ENCODE results near the gene ZSCAN5C.
"Not testable (repeated sequence)": the region's sequence is repeated elsewhere in the genome, so short reads cannot be mapped to it uniquely, and the experiment has no call there.

Gene ZSCAN5C

DNA sequence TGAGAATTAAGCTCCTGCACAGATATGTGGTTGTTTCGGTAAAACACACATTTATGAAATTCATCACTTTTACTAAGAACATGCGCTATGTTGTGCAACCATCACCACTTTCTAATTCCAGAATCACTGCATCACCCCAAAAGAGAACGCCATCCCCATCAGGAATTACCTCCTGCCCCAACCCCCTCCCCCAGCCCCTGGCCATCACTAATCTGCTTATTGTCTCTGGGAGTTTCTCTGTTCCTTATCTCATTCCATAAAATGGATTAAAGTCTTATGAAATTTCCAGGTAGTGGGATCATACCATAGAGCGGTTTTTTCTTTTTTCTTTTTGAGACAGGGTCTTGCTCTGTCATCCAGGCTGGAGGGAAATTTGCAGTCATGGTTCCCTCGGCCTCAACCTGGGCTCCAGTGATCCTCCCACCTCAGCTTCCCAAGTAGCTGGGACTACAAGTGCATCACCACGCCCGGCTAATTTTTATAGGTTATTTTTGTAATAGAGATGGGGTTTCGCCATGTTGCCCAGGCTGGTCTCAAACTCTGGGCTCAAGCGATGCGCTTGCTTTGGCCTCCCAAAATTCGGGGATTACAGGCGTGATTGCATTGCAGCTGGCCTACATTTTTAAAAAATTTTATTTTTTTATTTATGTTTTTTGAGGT, 8.0 kb upstream of the ZSCAN5C start:
- DNase-seq: no peak

- DNase-seq: not testable (repeated sequence)
Observed at GRCh38 chr19:56197646-56198045, 4.4 kb upstream of the ZSCAN5C start, which contains the start of gene ZSCAN5B. TSS of gene ZSCAN5B (minus strand) at chr19:56197783. CDS start at chr19:56193052, 4,731 bp downstream.

DNA sequence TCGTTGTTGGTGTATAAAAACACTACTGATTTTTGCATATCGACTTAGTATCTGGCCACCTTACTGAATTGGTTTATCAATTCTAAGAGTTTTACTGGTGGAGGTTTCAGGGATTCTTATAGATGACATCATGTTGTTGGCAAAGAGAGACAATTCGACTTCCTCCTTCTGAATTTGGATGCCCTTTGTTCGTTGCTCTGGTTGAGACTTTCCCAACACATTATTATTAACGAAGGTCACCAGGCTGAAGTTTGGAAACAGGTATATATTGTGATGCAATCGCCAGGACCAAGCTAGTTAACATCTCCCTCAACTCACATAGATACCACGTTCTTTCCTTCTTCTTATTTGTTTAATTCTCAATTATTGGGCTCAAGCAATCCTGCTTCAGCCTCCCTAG, 2.4 kb upstream of the ZSCAN5C start:
- no peak for DNase-seq

DNA sequence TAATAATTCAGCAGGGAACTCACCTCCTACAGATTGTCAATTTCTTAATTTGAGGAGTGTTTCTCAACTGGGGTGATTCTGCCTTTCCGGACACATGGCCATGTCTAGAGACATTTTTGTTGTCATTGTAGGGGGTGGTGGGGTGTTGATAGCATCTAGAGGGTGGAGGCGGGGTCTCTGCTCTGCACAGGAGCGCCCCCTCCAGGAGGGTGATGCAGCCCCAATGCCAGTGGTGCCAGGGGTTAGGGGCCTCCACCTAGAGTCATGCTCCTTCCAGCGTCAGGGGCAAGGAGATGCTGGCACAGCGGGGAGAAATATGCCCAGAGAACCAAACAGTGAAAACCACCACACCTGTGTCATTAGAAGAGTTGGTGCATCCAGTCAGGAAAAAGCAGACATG, 5.5 kb downstream of the ZSCAN5C start:
- not testable (repeated sequence) for DNase-seq

GRCh38 chr19:56209091-56209490, 7.0 kb downstream of the ZSCAN5C start:
- no peak for DNase-seq

- not testable (repeated sequence) for DNase-seq
Observed at GRCh38 chr19:56210036-56210435, 8.0 kb downstream of the ZSCAN5C start.

- no peak for DNase-seq
Observed at GRCh38 chr19:56211718-56212117, 9.6 kb downstream of the ZSCAN5C start.

DNA sequence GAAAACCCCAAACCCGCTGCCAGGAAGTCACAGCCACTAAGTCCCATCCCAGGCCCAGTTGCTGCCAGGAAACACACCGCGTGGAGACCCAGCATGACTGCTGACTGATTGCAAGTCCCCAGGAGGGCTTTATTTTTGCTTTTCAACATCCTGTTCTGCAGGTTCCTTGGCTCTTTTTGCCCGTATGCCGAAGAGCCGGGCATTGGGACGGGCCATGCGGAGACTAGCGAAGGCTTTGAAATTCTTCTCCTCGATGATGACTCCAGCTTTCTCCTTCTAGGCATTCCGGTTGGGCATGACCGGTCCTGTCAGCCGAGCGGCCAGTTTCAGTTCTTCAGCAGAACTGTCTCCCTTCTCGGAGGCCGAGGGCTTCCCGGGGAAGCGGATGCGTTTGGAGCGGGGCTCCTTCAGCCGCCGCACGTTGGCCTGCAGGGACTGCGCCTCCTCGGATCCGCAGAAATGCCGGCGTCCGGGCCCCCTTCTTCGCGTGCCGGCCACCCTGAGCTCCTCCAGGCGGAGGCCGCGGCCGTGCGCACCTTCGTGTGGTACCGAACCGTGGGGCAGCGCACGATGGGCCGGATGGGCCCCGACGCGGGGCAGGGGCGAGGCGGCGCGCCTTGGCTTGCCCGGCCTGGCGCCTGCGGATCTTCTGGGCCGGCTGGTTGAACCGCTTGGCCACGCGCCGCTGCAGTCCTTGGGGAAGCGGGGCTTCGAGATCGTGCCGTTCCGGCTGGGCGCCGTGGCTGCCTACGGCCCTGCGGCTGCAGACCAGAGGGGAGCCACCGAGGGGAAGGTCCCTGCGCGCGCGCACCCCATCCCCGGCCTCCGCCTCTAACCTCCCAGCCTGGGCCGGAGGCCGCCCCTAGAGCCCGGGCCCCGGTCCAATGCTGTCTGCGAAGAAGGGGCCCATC, 15.2 kb downstream of the ZSCAN5C start:
- DNase-seq: peak; percentile 77

DNA sequence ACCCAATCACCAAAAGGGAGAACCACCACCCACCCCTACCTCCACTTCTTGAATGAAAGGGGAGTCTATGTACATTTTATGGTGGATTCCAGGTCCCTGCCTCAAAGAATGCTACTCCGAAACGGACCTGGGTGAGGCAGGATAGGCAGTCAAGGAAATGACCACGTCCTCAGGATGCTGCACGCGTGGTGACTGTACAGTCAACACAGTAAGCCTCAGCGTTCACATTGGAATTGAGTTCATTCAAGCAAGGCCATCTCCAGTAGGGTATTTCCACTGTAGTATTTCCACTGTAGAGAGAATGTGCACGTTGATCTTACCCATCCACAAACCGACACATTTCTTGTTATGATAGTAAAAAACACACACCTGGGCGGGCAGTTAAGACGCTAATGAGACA, 16.9 kb downstream of the ZSCAN5C start:
- no peak for DNase-seq

DNA sequence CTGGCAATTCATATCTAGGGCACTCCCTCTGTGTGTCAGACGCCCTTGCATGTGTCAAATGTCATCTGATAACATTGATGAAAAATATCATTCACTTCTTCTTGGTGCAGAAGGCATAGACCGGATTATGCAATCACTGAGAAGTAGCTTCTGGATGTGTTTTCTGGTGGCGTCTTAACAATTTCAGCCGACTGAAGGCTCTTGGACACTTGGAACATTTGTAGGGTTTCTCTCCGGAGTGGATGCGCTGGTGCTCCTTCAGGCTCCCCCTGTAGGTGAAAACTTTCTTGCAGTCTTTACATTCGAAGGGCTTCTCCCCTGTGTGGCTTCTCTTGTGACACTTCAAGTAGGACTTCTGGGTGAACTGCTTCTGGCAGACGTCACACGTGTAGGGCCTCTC, 19.4 kb downstream of the ZSCAN5C start:
- DNase-seq: peak; percentile 55

- no peak for DNase-seq
Observed at GRCh38 chr19:56221851-56222250, 19.8 kb downstream of the ZSCAN5C start.

DNA sequence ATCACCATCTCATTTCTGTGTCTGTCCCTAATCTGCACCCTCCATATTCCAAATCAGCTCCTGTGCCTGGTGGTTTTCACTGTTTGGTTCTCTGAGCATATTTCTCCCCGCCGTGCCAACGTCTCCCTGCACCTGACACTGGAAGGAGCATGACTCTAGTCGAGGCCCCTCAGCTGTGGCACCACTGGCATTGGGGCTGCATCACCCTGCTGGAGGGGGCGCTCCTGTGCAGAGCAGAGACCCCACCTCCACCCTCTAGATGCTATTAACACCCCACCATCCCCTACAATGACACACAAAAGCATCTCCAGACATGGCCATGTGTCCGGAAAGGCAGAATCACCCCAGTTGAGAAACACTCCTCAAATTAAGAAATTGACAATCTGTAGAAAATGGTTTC, 20.8 kb downstream of the ZSCAN5C start:
- no peak for DNase-seq

- no peak for DNase-seq
Observed at GRCh38 chr19:56223481-56223880, 21.4 kb downstream of the ZSCAN5C start.

- no peak for DNase-seq
Observed at GRCh38 chr19:56245121-56245740, 43.2 kb downstream of the ZSCAN5C start.

GRCh38 chr19:56245764-56246163, 43.7 kb downstream of the ZSCAN5C start:
- not testable (repeated sequence) for DNase-seq

- not testable (repeated sequence) for DNase-seq
Observed at GRCh38 chr19:56248736-56249338, 46.8 kb downstream of the ZSCAN5C start.

DNA sequence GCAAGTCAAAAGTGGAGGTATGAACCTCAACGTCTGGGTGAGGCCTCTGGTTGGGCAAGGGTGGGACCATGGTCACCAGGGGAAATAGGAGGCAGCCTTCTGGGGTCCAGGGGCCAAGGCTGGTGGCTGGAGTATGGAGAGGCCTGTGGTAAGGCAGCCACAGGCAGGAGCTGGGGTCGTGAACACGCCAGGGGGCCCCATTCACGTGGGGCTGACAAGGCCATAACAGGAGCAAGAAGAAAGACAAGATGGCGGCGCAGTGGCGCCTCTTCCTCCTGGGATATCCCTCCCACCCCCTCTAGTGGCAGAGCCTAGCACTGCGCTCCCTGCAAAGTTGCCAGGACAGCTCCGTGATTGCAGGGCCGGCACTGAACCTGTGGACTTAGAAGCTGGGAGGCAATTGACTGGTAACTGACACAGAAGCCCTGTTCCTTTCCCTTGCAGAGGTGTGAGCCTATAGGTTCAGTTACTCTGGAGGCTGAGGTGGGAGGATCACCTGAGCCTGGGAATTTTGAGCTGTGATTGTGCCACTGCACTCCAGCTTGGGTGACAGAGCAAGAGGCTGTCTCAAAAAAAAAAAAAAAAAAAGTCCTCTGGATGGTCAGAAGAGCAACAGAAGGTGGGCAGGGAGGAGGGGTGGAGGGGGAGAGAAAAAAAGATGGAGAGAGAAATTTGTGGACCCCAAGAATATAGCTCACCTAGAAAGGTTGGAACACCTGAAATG, 50.8 kb downstream of the ZSCAN5C start:
- DNase-seq: peak; percentile 93

GRCh38 chr19:56253737-56254136, 51.7 kb downstream of the ZSCAN5C start:
- DNase-seq: no peak

- no peak for DNase-seq
Observed at GRCh38 chr19:56258272-56258671, 56.2 kb downstream of the ZSCAN5C start.

Measured in islet precursor cell (in vitro differentiated cells).